GM18520 (cell line): ENCODE results near the gene RPS19.

Source experiments
- ATAC-seq: cut with Tn5 transposase; IDR thresholded peaks from one replicate; pipeline ENCODE4 v1.9.1; 2021; ENCODE audit not compliant: unreplicated experiment

Gene RPS19

GRCh38 chr19:41859618-41860418 is at the start of gene RPS19:
Gene RPS19, plus strand, starts transcription at chr19:41860255. Its CDS starts 520 bp downstream, at chr19:41860775.
- peak; percentile 75 for ATAC-seq

- ATAC-seq, result no peak
These were observed 49.8 kb upstream of the RPS19 start for GRCh38 chr19:41810301-41810700.

- ATAC-seq, result no peak
These were observed 49.0 kb upstream of the RPS19 start for GRCh38 chr19:41811036-41811435.

GRCh38 chr19:41811981-41812380 is 48.1 kb upstream of the RPS19 start:
- no peak for ATAC-seq

GRCh38 chr19:41813911-41814310 is 46.1 kb upstream of the RPS19 start:
- no peak for ATAC-seq

GRCh38 chr19:41815301-41815700 is 44.8 kb upstream of the RPS19 start:
- no peak for ATAC-seq

GRCh38 chr19:41816761-41817160 is 43.3 kb upstream of the RPS19 start:
- no peak for ATAC-seq

GRCh38 chr19:41821003-41821735 is 38.9 kb upstream of the RPS19 start:
- no peak for ATAC-seq

- no peak for ATAC-seq
These were observed 21.9 kb upstream of the RPS19 start for GRCh38 chr19:41837981-41838708.

GRCh38 chr19:41839211-41839610 is 20.8 kb upstream of the RPS19 start:
- ATAC-seq, result no peak

- ATAC-seq, result no peak
These were observed 16.7 kb upstream of the RPS19 start for GRCh38 chr19:41843371-41843770.

- ATAC-seq, result no peak
These were observed 15.5 kb upstream of the RPS19 start, which contains the start of gene LYPD4 for GRCh38 chr19:41844601-41845000. Gene LYPD4, minus strand, starts transcription at chr19:41844683. Its CDS starts 5,398 bp downstream, at chr19:41839285.

- ATAC-seq, result no peak
These were observed 15.2 kb upstream of the RPS19 start, which contains the start of gene DMRTC2 for GRCh38 chr19:41845001-41845050. Gene DMRTC2, plus strand, starts transcription at chr19:41845042. Its CDS starts 2,387 bp downstream, at chr19:41847429.

- no peak for ATAC-seq
These were observed 14.9 kb upstream of the RPS19 start for GRCh38 chr19:41845051-41845590.

GRCh38 chr19:41847351-41848105 is 12.5 kb upstream of the RPS19 start:
- ATAC-seq, result no peak

- no peak for ATAC-seq
These were observed 11.4 kb upstream of the RPS19 start for GRCh38 chr19:41848666-41849065.

GRCh38 chr19:41849067-41849466 is 11.0 kb upstream of the RPS19 start:
- no peak for ATAC-seq

- no peak for ATAC-seq
These were observed 9.7 kb upstream of the RPS19 start for GRCh38 chr19:41850381-41850780.

- ATAC-seq, result no peak
These were observed 8.6 kb upstream of the RPS19 start for GRCh38 chr19:41851456-41851855.

GRCh38 chr19:41853344-41853743 is 6.7 kb upstream of the RPS19 start:
- ATAC-seq, result no peak

- no peak for ATAC-seq
These were observed 6.3 kb upstream of the RPS19 start for GRCh38 chr19:41853768-41854167.
